ENCODE measurements around the gene AGXT.

The AGXT gene

DNA sequence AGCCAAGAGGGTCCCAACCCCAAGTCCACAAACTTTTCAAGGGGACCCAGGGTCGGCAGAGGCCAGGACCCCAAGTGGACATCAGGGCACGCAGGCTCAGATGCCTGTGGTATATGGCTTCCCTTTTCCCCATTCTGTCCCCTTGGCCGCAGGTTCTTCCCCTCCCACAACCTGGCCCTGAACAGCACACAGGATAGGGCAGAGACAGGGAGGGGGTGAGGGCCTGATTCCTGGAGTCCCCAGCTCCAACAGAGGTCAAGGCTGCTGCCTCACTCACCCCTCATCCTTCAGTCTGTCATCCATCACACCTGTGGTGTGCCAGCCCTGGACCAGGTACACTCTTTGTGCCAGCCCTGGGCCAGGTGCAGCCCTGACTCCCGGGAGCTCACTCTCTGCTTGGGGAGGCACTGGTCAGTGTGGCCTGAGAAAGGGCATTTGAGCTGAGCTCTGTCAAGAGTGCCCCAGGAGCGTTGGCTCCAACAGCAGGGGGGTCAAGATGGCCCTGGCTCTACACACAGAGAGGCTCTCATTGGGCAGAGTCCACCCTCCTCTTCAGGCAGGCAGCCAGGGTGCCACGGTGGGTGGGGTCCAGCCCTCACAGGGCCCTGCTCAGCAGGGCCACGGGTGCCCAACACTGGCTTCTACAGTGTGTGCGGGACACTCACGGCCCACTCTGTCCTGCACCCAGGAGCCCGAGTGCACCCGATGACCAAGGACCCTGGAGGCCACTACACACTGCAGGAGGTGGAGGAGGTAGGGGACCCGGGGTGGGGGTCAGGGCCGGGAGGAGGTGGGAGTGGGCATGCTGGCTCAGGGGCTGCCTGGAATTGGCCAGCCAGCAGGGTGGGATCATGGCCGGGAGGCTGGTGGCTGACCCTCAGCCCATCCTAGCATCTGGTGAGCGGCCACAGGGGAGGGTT, 1.6 kb downstream of the AGXT start:
- no peak for DNase-seq (ENCODE audit: low spot score)

DNA sequence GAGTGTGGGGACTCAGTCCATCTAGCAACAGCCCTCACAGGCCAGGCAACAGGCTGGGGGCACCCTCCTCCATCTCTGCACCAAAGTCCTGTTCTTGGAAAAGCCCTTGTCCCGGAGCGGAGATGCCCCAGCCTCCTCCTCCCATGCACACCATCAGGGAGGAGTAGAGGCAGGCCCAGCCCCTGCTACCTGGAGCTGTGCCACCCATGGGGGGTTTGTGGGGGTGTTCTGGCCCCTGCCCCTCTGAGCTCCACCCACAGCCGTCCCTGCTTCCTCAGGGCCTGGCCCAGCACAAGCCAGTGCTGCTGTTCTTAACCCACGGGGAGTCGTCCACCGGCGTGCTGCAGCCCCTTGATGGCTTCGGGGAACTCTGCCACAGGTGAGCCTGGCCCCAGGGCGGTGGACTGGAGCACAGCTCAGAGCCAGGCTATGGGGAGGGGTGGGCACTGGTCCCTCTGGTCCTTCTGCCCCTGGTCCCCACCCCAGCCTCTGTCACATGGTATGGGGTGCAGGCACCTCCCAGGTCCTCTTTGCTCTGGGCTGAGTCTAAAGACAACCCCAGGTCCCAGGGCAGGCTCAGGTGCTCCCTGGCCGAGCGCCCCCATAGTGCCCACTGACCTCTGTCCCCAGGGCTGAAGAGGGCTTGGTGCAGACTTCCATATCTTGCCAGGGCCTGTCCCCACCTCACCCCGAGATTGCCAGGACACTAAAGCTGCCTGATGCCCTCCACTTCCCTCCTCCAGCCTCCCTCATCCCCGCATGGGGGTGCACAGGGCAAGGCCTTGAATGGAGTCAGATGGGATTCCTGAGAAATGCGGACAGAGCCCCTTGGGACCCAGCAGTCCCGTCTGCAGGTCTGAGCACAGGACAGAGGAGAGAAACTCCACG, 2.7 kb downstream of the AGXT start:
- no peak for DNase-seq (ENCODE audit: low spot score)

DNA sequence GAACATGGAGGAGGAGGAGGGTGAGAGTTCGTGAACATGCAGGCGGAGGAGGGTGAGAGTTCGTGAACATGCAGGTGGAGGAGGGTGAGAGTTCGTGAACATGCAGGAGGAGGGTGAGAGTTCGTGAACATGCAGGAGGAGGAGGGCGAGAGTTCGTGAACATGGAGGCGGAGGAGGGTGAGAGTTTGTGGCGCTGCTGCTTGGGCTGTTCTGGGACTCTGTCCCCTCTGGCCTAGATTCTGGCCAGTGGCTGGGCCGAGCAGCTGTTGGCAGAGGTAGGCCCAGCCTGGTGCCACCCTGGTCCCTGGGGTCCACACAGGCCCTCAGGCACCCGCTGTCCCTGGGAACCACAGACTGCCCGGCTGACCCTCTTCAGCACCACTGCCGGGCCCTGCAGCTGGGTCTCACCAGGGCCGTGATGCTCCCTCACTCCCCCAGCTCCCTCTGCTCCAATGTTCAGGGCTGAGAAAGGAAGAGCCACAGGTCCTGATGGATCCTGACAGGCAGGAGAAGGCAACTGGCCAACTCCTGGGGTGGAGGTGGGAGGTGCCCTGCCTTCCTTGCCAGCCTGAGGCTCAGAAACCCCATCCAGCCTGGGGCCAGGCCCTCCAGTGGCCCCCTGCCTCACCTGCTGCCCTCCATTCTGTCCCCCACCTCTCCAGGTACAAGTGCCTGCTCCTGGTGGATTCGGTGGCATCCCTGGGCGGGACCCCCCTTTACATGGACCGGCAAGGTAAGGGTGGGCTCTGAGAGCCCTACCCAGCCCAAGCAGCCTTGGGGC, 3.9 kb downstream of the AGXT start:
- no peak for DNase-seq (ENCODE audit: low spot score)

DNA sequence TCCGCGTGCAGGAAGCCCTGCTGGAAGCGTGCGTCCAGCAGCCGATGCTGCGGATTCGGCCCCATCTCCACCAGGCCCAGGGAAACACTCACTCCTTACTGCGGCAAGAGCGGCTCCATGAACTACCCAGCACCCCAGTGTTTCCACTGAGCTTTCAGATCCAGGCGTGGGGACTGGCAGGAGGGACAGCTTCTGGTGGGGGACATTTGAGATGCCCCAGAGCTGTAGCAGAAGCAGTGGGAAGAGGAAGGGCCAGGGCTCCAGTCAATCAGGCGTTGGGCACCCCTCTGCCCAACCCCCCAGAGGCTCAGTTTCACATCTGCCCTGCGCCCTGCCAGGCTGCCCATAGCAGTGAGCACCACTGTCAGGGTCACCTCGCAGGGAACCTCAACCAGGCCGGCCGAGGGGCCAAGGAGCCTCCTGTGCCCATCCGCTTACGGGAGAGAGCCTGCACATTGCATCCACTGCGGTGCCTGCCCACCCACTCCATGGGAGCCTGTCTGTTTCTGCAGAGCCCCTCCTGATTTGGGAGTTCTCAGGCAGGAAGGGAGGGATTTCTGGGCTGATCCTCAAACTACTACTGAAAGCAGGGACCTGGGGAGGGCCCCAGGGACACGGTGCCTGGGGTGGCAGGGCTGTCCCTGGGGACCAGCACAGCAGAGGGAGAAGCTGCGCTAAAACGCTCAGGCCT, 4.6 kb downstream of the AGXT start:
- no peak for DNase-seq (ENCODE audit: low spot score)

DNA sequence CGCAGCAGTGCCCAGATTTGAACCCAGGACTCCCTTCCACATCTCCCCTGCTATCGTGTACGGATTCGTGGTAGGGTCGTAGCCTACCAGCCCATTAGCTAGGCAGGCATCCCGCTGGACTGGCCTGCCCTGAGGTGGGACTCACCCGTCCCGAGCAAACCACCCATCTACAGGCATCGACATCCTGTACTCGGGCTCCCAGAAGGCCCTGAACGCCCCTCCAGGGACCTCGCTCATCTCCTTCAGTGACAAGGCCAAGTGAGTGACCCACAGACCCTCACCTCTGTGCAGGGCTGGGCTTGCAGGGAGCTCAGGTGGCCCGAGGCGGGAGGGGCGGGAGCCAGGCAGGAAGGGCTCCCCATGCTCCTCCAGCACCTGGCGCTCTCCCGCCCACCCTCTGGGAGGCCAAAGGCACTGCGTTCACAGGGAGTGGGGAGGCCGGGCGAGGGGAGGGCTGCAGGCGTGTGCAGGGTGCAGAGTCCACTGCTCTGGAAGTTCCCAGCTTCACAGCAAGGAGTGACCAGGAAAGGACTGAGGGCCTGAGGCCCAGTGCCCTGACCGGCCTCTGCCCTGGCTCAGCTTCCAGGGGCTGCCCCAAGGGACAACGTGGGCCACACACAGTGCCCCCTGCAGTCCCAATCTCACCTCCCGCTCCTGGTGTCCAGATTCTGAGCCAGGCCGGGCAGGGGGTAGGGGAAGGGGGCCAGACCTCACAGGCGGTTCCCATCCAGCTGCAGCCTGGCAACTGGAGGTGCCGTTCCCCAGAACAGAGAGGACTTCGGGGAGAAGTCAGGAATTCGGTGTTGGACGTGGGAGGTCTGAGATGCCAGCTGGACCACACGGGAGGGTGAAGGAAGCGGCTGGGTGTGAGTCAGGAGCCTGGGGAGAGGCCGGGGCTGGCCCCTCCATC, 5.4 kb downstream of the AGXT start:
- DNase-seq (ENCODE audit: low spot score): no peak

DNA sequence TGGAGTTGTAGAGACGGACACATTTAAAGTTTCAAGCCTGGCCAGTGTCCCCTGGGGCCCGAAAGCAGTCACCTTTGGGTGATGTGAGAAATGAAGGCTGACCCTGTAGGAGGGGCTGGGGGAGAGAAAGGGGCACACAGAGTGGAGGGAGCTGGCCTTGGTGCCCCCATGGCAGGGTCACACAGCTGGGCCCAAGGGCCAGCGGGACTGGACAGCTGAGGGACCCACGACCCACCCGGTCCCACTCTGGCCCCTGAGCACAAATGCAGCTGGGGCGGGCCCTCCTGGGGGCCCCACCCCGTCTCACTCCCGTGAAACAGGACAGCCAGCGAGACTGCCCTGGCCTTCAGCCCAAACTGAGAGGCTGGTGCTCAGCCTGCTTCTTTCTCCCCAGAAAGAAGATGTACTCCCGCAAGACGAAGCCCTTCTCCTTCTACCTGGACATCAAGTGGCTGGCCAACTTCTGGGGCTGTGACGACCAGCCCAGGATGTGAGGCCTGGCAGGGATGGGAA, 6.1 kb downstream of the AGXT start:
- DNase-seq (ENCODE audit: low spot score): no peak

DNA sequence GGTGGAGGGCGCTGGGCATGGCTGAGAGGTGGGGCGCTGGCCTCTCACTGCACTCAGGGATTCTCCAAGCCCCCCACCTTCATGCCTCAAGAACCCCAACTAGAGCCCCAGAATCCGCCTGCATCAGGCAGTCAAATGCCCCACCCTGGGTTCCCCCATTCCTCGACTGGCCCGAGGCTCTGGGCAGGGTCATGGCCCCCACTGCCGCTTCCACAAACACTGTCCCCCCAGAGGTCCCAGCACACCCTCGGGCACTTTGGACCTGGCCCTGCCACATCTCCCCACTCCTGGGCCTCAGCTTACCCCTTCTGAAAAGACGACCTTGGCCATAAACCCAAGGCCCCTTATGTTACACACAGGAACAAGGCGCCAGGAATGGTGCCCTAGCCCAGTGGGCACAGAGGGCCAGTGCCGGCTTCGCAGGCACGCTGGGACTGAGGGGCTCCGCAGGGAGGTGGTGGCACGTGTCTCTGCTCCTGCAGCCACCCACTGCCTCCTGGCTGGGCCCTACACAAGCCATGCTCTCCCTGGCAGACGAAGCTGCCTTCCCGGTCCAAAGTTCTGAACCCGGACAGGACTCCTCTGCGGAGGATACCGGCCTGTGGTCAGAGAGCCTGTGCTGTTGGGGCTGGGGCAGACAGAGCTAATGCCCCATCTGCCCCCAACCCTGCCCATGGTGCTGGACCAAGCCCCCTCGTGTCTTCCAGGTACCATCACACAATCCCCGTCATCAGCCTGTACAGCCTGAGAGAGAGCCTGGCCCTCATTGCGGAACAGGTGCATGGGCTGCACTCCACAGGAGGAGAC, 6.8 kb downstream of the AGXT start:
- no peak for DNase-seq (ENCODE audit: low spot score)

DNA sequence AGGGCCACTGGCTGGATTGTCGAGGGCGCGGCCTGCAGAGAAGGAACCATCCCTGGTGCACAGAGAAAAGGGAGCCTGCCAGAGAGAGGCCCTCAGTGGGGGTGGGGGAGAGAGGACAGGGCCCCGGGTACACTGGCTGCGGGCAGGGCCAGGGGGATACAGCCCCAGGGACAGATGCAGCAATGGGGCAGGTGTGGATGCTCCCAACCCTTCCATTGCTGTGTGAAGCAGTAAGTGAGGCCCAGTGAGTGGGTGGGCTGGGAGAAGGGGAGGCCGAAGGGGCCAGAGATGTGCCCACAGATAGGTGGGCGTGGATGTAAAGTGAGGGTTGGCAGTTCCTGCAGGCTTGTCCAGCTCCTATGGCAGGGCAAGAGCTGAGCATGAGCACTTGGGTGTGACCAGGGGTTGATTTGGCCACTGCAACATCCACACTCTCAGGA, 7.4 kb downstream of the AGXT start:
- no peak for DNase-seq (ENCODE audit: low spot score)

DNA sequence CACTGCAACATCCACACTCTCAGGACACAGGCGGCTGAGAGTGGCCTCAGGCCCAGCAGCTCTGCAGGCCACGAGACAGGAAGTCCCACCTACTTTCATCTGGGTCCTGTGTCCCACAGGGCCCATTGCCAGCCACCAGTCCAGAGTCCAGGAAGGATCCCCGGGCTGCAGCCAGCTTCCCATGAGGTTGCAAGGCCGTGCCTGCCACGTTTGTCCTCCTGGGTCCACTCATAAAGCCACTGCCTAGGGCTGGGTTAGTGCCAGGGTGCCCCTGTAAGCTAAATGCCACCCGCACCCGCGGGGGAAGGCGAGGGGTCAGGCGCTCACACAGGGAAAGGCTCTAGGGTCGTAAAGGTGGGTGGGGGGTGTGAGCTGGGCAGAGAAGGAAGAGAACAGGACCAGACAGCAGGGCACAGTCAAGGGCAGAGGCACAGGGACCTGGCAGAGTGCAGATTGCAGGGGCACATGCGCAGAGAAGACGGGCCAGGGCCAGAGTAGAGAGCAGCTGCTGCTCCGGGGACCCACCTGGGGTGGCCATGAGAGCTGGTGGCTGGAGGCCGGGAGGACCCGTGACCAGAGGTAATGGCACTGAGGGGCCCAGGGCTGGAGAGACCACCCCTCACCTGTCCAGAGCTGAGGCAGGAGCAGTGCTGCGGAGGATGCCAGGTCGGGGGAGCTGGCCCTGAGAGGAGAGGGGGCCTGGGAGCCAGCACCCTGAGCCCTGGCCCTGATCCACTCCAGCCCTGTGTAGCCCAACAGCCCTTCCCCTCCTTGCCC, 8.0 kb downstream of the AGXT start:
- no peak for DNase-seq (ENCODE audit: low spot score)

DNA sequence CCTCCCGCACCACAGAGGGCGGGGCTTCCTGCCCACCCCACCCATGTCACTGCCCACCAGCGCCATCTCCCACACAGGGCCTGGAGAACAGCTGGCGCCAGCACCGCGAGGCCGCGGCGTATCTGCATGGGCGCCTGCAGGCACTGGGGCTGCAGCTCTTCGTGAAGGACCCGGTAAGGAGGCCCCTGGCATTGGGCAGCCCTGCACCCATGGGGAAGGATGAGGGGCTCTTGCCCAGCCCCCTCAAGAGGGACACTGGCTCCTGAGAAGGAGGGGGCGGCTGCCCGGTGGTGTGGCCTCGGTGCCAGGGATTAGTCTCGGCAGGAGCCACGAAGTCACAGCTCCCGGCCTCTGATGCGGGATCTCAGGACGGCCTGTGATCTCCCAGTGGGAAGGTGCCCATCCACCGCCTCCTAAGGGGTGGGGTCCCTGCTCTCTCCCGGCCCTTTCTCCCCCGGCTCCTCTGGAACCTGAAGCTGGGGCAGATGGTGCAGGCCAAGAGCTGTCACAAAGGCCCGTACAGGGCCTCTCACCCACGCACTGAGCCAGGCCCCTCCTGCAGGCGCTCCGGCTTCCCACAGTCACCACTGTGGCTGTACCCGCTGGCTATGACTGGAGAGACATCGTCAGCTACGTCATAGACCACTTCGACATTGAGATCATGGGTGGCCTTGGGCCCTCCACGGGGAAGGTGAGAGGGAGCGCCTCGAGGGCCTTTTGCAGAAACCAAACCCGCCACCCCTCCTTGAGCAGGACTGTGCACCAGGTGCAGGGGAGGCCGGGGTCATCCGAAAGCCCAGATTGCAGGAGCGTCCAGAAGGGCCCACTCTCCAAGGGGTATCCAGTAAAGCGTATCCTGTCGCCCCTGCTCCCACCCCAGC, 9.1 kb downstream of the AGXT start:
- no peak for DNase-seq (ENCODE audit: low spot score)

DNA sequence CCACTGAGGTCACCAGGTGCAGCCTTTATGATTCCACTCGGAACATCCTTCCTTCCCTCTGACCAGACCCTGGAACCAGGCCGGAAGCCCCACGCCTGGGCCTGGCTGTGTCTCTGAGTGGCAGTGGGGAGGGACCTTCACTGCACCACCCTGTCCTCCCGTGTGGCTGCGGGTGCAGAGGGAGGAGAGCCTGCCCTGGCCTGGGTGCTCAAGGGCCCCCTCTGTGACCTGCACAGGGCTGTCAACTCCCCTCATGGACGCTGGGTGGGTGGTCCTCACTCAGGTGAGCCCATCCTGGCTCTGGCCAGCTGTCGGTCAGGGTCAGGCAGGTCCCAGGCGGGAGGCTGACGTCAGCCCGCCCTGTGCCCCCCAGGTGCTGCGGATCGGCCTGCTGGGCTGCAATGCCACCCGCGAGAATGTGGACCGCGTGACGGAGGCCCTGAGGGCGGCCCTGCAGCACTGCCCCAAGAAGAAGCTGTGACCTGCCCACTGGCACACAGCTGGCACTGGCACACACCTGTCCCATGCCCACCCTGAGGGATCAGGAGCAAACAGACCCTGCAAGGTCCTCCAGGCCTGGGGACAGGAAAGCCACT, 9.8 kb downstream of the AGXT start:
- no peak for DNase-seq (ENCODE audit: low spot score)

DNA sequence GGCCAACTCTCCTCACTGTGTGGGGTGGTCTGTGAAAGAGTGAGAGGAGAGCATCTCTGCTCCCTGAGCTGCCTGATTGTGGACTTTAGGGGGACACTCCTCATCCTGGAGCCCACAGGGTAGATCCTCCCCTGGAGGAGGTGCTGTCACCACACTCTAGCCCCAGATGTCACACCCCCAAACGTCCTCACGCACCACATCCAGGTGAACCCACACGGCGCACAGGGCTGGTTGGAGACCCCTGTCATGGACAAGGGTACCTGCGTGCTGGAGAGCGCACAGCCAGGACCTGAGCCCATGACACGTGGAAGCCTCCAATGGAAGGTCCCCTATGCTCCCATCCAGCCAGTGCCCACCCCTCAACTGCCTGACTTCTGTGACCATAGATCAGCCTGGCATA, 10.5 kb downstream of the AGXT start:
- DNase-seq (ENCODE audit: low spot score): no peak

DNA sequence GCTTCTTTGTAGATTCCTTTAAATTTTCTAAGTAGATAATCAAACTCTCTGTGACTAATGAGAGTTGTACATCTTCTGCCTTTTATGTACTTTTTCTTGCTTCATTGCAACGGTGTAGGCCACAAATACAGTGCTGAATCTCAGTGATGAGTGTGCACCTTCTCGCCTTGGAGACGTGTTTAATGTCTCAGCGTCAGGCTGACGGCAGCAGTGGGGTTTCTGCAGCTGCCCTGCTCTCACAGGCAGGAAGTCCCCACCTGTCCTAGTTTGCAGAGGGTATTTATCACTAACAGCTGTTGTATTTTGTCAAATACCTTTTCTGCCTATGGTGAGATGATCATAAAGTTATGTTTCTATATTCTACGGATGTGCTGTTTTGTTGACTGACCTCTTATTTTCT, 13.3 kb downstream of the AGXT start:
- no peak for DNase-seq (ENCODE audit: low spot score)

DNA sequence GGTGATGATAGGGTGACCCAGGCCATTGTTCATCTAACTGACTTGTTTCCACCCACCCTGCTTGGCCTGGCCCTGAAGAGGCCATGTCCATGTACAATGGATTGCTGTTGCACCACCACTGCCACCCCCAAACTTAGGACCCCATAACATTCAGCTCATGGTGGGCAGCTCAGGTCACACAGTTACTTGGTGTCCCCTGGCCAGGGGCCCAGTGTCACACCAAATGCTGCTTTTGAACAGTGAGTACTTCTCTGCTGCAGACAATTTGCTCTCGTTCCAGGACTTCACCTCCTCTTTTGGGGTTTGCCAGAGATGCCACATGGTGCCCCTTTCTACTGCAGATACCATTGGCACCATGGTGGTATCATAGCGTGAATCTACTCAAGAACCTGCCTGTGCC, 15.6 kb downstream of the AGXT start:
- no peak for DNase-seq (ENCODE audit: low spot score)

DNA sequence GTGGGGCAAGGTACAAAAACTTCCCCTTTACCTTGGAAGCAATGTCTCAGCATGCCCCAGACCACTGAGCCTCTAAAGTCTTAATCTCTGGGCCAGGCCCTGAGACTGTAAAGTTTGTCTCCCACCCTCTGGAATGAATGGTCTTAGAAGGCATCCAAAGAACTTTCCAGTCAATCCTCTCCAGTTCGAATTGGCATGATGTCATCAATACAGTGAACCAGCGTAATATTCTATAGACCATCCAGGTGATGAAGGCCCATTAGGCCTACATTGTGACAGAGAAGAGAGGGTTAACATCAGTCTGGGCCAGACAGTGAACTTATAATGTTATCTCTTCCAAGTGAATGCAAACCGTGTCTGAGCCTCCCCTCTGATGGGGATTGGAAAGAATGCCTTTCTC, 16.1 kb downstream of the AGXT start:
- DNase-seq (ENCODE audit: low spot score): no peak

DNA sequence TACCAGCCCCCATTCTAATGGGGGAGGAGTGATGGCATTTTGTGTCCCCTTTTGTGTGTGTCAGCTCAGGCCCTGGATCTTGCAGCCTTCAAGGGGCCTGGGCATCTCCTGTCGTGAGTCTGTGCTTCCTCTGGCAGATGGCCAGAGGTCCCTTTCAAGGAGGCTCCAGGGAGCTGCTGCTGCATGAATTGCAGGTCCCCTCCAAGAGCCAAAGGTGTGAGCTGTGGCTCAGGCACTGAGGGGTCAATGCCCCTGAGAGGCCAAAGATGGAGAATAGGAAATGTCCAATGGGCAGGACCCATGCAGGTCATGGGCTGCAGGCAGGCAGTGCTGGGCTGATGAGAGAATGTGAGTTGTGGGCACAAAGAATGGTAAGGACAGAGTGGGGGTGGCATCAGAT, 16.9 kb downstream of the AGXT start:
- DNase-seq (ENCODE audit: low spot score): no peak

DNA sequence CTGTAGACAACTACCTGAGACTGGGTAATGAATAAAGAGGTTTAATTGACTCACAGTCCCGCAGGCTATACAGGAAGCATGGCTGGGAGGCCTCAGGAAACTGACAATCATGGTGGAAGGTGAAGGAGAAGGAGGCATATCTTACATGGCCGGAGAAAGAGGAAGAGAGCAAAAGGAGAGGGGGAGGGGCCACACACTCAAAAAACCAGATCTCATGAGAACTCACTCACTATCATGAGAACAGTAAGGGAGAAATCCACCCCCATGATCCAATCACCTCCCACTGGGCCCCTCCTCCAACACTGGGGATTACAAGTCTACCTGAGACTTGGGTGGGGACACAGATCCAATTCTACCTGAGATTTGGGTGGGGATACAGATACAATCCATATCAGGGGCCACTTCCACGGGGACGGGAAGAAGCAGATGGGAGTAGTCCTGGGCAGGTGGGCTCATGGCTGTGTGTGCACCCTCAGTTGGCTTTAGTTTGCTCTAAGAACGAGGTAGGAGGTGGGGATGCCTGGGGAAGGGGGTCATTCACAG, 17.5 kb downstream of the AGXT start:
- DNase-seq (ENCODE audit: low spot score): no peak
